Measurements from ENCODE around the gene AMMECR1.

- TF ChIP-seq CTCF (IDR thresholded peaks at IDR 0.05) = no peak
- no peak for TF ChIP-seq POLR2A (IDR thresholded peaks at IDR 0.05)
Observed at GRCh38 chrX:110268886-110269285, 49.0 kb downstream of the AMMECR1 start.

Data from tibial nerve (tissue), 3 donors.